PFSK-1 (cell line): ENCODE results near the gene DGKZ.

Experiments used
- FOXP2 ChIP-seq: optimal IDR thresholded peaks from 2 replicates; pipeline ENCODE3; 2011; ENCODE audit warnings: borderline replicate concordance, control low read depth, inconsistent platforms; ENCODE audit not compliant: insufficient read depth; ENCODE audit errors: extremely low read length, extremely low read depth
- POLR2AphosphoS5 ChIP-seq: IDR thresholded peaks from 2 replicates; pipeline ENCODE4 v1.6.1; 2012; ENCODE audit warnings: low read depth, mild to moderate bottlenecking, control low read depth, low read length, moderate library complexity
- REST ChIP-seq, 2 experiments: IDR thresholded peaks; 2 replicates each; pipeline versions ENCODE4 v1.6.1 to v1.8.0; 2011 to 2012; ENCODE audit warnings: low read depth in 2 of 2, low read length in 2 of 2, control low read depth in 1 of 2, inconsistent platforms in 1 of 2, mild to moderate bottlenecking in 1 of 2, moderate library complexity in 1 of 2; ENCODE audit not compliant: insufficient read depth in 1 of 2
- SIN3A ChIP-seq: IDR thresholded peaks from 2 replicates; pipeline ENCODE4 v1.6.1; 2012; ENCODE audit warnings: mild to moderate bottlenecking, low read length, moderate library complexity, borderline replicate concordance; ENCODE audit not compliant: insufficient read depth
- TAF1 ChIP-seq: IDR thresholded peaks from 2 replicates; pipeline ENCODE4 v1.6.1; 2012; ENCODE audit warnings: low read length, control low read depth, borderline replicate concordance; ENCODE audit not compliant: insufficient read depth

- no peak for TF ChIP-seq TAF1
- TF ChIP-seq REST (IDR thresholded peaks at IDR 0.05; ENCODE audit: insufficient read depth in 1 of 2, low read depth in 2 of 2, low read length in 2 of 2) = no peak
- no peak for TF ChIP-seq POLR2AphosphoS5
- no peak for TF ChIP-seq SIN3A
- no peak for TF ChIP-seq FOXP2
Observed at GRCh38 chr11:46315033-46315738, 32.1 kb upstream of the DGKZ start.
